ENCODE measurements around the gene SPRED2. TPM values are rescaled to one million over a fixed set of nuclear protein-coding genes. Genes with fewer than 3 reads are reported as not detected.

Gene SPRED2
- total and polyA plus RNA-seq, 4 donors, result 6.7 to 7.5 (median 7.1) TPM

DNA sequence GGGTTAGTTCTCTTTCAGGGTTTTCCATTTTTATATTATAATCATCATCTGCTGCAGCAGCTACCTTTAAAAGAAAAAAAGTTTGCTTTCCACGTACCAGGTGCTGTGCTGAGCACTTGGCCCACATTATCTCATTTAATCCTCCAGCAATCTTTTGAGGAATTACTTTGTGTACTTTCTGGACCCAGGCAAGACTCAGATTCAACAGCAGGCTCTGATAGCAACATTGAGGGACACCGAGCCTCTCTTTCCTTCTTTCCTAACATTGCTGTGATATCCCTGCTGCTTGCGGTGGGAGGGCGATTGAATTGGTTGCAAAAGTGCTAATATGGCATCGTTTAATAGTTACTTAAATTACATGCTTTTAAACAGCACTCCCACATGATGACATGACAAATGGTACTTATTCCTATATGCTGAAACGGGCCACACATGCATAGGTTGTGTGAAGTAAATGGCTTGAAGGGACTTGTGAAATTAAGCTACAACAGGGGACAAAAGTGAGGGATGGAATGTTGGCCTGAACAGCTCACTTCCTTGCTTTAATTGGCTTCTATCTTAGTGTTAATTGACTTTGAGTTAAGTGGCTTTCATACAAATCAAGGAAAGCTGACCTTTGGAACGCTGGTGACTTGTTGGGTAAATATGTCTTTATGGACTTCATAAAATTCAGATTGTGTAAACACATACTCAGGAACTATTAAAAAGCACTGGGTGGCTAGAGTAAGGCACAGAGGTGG lies 21.2 kb downstream of the SPRED2 start (continued):
- TF ChIP-seq, protein P1, sequence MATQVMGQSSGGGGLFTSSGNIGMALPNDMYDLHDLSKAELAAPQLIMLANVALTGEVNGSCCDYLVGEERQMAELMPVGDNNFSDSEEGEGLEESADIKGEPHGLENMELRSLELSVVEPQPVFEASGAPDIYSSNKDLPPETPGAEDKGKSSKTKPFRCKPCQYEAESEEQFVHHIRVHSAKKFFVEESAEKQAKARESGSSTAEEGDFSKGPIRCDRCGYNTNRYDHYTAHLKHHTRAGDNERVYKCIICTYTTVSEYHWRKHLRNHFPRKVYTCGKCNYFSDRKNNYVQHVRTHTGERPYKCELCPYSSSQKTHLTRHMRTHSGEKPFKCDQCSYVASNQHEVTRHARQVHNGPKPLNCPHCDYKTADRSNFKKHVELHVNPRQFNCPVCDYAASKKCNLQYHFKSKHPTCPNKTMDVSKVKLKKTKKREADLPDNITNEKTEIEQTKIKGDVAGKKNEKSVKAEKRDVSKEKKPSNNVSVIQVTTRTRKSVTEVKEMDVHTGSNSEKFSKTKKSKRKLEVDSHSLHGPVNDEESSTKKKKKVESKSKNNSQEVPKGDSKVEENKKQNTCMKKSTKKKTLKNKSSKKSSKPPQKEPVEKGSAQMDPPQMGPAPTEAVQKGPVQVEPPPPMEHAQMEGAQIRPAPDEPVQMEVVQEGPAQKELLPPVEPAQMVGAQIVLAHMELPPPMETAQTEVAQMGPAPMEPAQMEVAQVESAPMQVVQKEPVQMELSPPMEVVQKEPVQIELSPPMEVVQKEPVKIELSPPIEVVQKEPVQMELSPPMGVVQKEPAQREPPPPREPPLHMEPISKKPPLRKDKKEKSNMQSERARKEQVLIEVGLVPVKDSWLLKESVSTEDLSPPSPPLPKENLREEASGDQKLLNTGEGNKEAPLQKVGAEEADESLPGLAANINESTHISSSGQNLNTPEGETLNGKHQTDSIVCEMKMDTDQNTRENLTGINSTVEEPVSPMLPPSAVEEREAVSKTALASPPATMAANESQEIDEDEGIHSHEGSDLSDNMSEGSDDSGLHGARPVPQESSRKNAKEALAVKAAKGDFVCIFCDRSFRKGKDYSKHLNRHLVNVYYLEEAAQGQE (IDR thresholded peaks at IDR 0.05), result no peak

- Histone ChIP-seq H3K4me3 (ENCODE audit: low read depth in 1 of 3, low read length in 3 of 3) (no peak overlapping the region), H3K27ac (ENCODE audit: low read depth in 1 of 2, low read length in 2 of 2) (no peak overlapping the region), H3K9ac (ENCODE audit: low read depth in 1 of 2, low read length in 2 of 2) (no peak overlapping the region), H3K4me1 (ENCODE audit: control insufficient read depth in 4 of 4, insufficient read depth in 4 of 4, low read length in 3 of 4) (peaks cover 6 to 38% (median 18%) of the 10 kb centered on the region in 4 donors), H3K27me3 (ENCODE audit: control insufficient read depth in 4 of 4, insufficient read depth in 4 of 4, low read length in 3 of 4) (no peaks in the 10 kb centered on the region), H3K9me3 (ENCODE audit: control insufficient read depth in 4 of 4, low read length in 3 of 4) (no peaks in the 10 kb centered on the region), H3K36me3 (ENCODE audit: control insufficient read depth in 4 of 4, insufficient read depth in 3 of 4, low read depth in 1 of 4, low read length in 3 of 4) (no peaks in the 10 kb centered on the region)
- 93% methylated on average over 2 of the region's 2 CpGs for WGBS
- no peak for DNase-seq (ENCODE audit: low spot score)
- TF ChIP-seq TAF1 (conservative IDR thresholded peaks at IDR 0.05) (no peak), YY1 (IDR thresholded peaks at IDR 0.05) (no peak), ATF3 (IDR thresholded peaks at IDR 0.05) (no peak), FOXA2 (IDR thresholded peaks at IDR 0.05) (no peak), EGR1 (IDR thresholded peaks at IDR 0.05; ENCODE audit: low read depth in 2 of 2) (no peak), JUND (IDR thresholded peaks at IDR 0.05) (no peak), HNF4G (IDR thresholded peaks at IDR 0.05) (no peak), RAD21 (IDR thresholded peaks at IDR 0.05) (no peak), ZBTB33 (IDR thresholded peaks at IDR 0.05) (no peak)
Measured at GRCh38 chr2:65409045-65409444, 23.4 kb downstream of the SPRED2 start.

GRCh38 chr2:65407240-65407639 lies 25.2 kb downstream of the SPRED2 start:
- Histone ChIP-seq H3K27me3 (ENCODE audit: control insufficient read depth in 4 of 4, insufficient read depth in 4 of 4, low read length in 3 of 4) (no peaks in the 10 kb centered on the region), H3K4me1 (ENCODE audit: control insufficient read depth in 4 of 4, insufficient read depth in 4 of 4, low read length in 3 of 4) (peaks cover 9 to 43% (median 27%) of the 10 kb centered on the region in 4 donors), H3K9ac (ENCODE audit: low read depth in 1 of 2, low read length in 2 of 2) (no peak overlapping the region), H3K9me3 (ENCODE audit: control insufficient read depth in 4 of 4, low read length in 3 of 4) (no peaks in the 10 kb centered on the region), H3K27ac (ENCODE audit: low read depth in 1 of 2, low read length in 2 of 2) (no peak overlapping the region), H3K36me3 (ENCODE audit: control insufficient read depth in 4 of 4, insufficient read depth in 3 of 4, low read depth in 1 of 4, low read length in 3 of 4) (no peaks in the 10 kb centered on the region), H3K4me3 (ENCODE audit: low read depth in 1 of 3, low read length in 3 of 3) (no peak overlapping the region)
- TF ChIP-seq TAF1 (conservative IDR thresholded peaks at IDR 0.05), result no peak
- TF ChIP-seq NR2F2 (IDR thresholded peaks at IDR 0.05), result no peak
- TF ChIP-seq RAD21 (IDR thresholded peaks at IDR 0.05), result no peak
- no peak for TF ChIP-seq YY1 (IDR thresholded peaks at IDR 0.05)
- TF ChIP-seq HNF4G (IDR thresholded peaks at IDR 0.05), result no peak
- TF ChIP-seq, protein P1 (IDR thresholded peaks at IDR 0.05), result no peak
- TF ChIP-seq EGR1 (IDR thresholded peaks at IDR 0.05; ENCODE audit: low read depth in 2 of 2), result no peak
- TF ChIP-seq, protein P2, sequence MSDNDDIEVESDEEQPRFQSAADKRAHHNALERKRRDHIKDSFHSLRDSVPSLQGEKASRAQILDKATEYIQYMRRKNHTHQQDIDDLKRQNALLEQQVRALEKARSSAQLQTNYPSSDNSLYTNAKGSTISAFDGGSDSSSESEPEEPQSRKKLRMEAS (IDR thresholded peaks at IDR 0.05), result no peak
- no peak for TF ChIP-seq GABPA (IDR thresholded peaks at IDR 0.05 in 1 of 2, conservative IDR thresholded peaks at IDR 0.05 in 1 of 2)
- no peak for TF ChIP-seq ZBTB33 (IDR thresholded peaks at IDR 0.05)
- no peak for DNase-seq (ENCODE audit: low spot score)
- 84% methylated on average over 2 of the region's 2 CpGs for WGBS
